ENCODE data around the gene ARHGEF7.

DNA sequence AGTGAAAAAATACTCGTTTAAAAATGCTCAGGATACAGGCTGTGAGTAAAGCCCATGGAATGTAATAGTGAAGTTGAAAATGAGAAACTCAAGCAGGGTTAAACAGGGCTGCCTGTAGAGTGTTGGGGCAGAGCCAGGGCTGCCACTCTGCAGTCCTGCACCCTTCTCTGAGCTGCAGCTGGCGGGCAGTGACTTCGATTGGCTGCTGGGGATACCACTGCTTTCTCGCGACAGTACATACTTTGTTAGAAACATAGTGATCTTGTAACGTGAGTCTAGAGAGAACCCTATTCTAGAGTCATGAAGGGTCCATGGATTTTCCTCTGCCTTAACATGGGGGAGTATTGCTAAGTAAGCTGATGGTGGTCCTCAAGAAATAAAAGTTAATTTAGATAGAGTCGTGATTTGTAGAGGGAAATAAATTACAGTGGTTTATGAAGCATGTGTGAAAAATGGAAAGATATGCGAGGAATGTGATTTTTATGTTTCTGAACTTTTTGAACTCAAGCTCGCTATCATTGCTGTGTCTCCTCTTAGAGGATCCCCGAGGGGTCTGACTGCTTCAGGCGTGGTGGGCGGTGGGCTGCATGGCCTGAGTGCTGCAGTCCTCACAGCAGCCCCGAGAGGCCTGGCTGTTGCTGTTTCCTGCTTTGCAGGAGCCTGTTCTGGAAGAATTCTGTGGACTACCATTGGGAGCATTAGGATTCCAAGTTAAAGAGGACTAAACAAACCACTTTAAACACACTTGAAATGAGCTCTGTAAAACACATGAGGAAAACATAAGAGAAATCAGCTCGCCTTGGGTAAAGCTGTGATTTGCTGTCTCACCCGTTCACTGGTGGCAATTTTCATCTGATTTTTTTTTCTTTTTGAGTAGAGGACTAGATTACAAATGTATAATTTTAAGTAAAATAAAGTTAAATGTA lies 95.7 kb downstream of the ARHGEF7 start:
- TF ChIP-seq, protein P1, sequence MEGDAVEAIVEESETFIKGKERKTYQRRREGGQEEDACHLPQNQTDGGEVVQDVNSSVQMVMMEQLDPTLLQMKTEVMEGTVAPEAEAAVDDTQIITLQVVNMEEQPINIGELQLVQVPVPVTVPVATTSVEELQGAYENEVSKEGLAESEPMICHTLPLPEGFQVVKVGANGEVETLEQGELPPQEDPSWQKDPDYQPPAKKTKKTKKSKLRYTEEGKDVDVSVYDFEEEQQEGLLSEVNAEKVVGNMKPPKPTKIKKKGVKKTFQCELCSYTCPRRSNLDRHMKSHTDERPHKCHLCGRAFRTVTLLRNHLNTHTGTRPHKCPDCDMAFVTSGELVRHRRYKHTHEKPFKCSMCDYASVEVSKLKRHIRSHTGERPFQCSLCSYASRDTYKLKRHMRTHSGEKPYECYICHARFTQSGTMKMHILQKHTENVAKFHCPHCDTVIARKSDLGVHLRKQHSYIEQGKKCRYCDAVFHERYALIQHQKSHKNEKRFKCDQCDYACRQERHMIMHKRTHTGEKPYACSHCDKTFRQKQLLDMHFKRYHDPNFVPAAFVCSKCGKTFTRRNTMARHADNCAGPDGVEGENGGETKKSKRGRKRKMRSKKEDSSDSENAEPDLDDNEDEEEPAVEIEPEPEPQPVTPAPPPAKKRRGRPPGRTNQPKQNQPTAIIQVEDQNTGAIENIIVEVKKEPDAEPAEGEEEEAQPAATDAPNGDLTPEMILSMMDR (IDR thresholded peaks at IDR 0.05; ENCODE audit: insufficient read depth, low read depth, low read length), result no peak
- TF ChIP-seq EZH2 (IDR thresholded peaks at IDR 0.05; ENCODE audit: insufficient read depth, low read length), result no peak
